Loucy (cell line): Measurements from ENCODE around the gene ABHD10.

ENCODE experiments used
- H2AFZ ChIP-seq: fragments of 200-600 bp; sonication (generic); 2 replicates; pipeline ENCODE4 v1.6.0; 2016; ENCODE audit warnings: antibody characterized with exemption, mild to moderate bottlenecking, low read length, moderate library complexity
- H3F3A ChIP-seq: fragments of 200-600 bp; 2 replicates; pipeline ENCODE4 v1.6.0; 2016; ENCODE audit warnings: antibody characterized with exemption, low read depth, mild to moderate bottlenecking
- H3K27me3 ChIP-seq: fragments of 200-600 bp; sonication (generic); 2 replicates; pipeline ENCODE4 v1.6.1; 2014; ENCODE audit warnings: low read length, mild to moderate bottlenecking; ENCODE audit not compliant: insufficient read depth, poor library complexity, severe bottlenecking
- H3K36me3 ChIP-seq: fragments of 200-600 bp; sonication (generic); 2 replicates; pipeline ENCODE4 v1.6.1; 2016; ENCODE audit warnings: low read length; ENCODE audit not compliant: insufficient read depth
- H3K4me1 ChIP-seq: fragments of 200-600 bp; sonication (generic); 2 replicates; pipeline ENCODE4 v1.5.1; 2014; ENCODE audit warnings: low read length, mild to moderate bottlenecking; ENCODE audit not compliant: insufficient read depth, poor library complexity, severe bottlenecking
- H3K4me2 ChIP-seq: fragments of 200-600 bp; sonication (generic); 2 replicates; pipeline ENCODE4 v1.6.0; 2014; ENCODE audit warnings: antibody characterized with exemption, low read length, low read depth, mild to moderate bottlenecking; ENCODE audit not compliant: poor library complexity, severe bottlenecking
- H3K4me3 ChIP-seq: fragments of 200-600 bp; sonication (generic); 2 replicates; pipeline ENCODE4 v1.5.1; 2014; ENCODE audit warnings: low read length, mild to moderate bottlenecking, mixed read lengths; ENCODE audit not compliant: poor library complexity, severe bottlenecking
- H3K79me2 ChIP-seq: fragments of 200-600 bp; sonication (generic); 2 replicates; pipeline ENCODE4 v1.6.1; 2014; ENCODE audit warnings: low read length; ENCODE audit not compliant: insufficient read depth
- H3K9ac ChIP-seq: fragments of 200-600 bp; sonication (generic); 2 replicates; pipeline ENCODE4 v1.6.0; 2014; ENCODE audit warnings: mild to moderate bottlenecking, low read depth, low read length, moderate library complexity; ENCODE audit not compliant: poor library complexity, severe bottlenecking
- H3K9me2 ChIP-seq: fragments of 200-600 bp; sonication (generic); replicated peaks from 2 replicates; pipeline ENCODE4 v1.6.1; 2016; ENCODE audit warnings: low read depth, low read length, mixed read lengths
- H3K9me3 ChIP-seq: fragments of 200-600 bp; sonication (generic); 2 replicates; pipeline ENCODE4 v1.6.1; 2014; ENCODE audit warnings: mild to moderate bottlenecking, antibody characterized with exemption, low read length, low read depth; ENCODE audit not compliant: insufficient read depth
- H4K20me1 ChIP-seq: fragments of 200-600 bp; sonication (generic); 2 replicates; pipeline ENCODE4 v1.6.0; 2014; ENCODE audit warnings: antibody characterized with exemption, low read length, mild to moderate bottlenecking; ENCODE audit not compliant: insufficient read depth, poor library complexity, severe bottlenecking
- CTCF ChIP-seq: fragments of 200-600 bp; sonication (generic); conservative IDR thresholded peaks from 2 replicates; pipeline ENCODE4 v1.5.1; 2014; ENCODE audit warnings: mild to moderate bottlenecking, antibody characterized with exemption, low read length
- EZH2phosphoT487 ChIP-seq: fragments of 200-600 bp; IDR thresholded peaks from 2 replicates; pipeline ENCODE4 v1.6.1; 2018; ENCODE audit warnings: antibody characterized with exemption, mild to moderate bottlenecking, moderate library complexity, borderline replicate concordance

Gene ABHD10

GRCh38 chr3:112012205-112012992 is 33.6 kb downstream of the ABHD10 start:
- no peaks in the 10 kb centered on the region for H3K27me3 ChIP-seq
- peaks cover 12% of the 10 kb centered on the region for H3K4me1 ChIP-seq
- H2AFZ ChIP-seq: no peak overlapping the region
- no peaks in the 10 kb centered on the region for H3K36me3 ChIP-seq
- H3K4me3 ChIP-seq: no peak overlapping the region
- TF ChIP-seq CTCF: no peak
- no peak for TF ChIP-seq EZH2phosphoT487
- no peak overlapping the region for H3K9ac ChIP-seq
- no peaks in the 10 kb centered on the region for H3K9me3 ChIP-seq
- no peaks in the 10 kb centered on the region for H3F3A ChIP-seq
- H3K4me2 ChIP-seq: no peak overlapping the region
- no peaks in the 10 kb centered on the region for H4K20me1 ChIP-seq
- no peaks in the 10 kb centered on the region for H3K79me2 ChIP-seq
- no peaks in the 10 kb centered on the region for H3K9me2 ChIP-seq

- Histone ChIP-seq H3K4me1 (peaks cover 12% of the 10 kb centered on the region), H3F3A (no peaks in the 10 kb centered on the region), H3K27me3 (no peaks in the 10 kb centered on the region), H3K9me3 (no peaks in the 10 kb centered on the region), H3K4me2 (no peak overlapping the region), H3K9ac (no peak overlapping the region), H3K4me3 (no peak overlapping the region), H4K20me1 (no peaks in the 10 kb centered on the region), H3K36me3 (no peaks in the 10 kb centered on the region), H2AFZ (no peak overlapping the region; the same call in 1 of the 2 replicates), H3K9me2 (no peaks in the 10 kb centered on the region), H3K79me2 (no peaks in the 10 kb centered on the region)
- TF ChIP-seq EZH2phosphoT487: no peak
- TF ChIP-seq CTCF: peak; percentile 56
Measured at GRCh38 chr3:112013058-112013783, 34.4 kb downstream of the ABHD10 start.

- peak overlapping the region; percentile 54; the same call in 1 of the 2 replicates for H2AFZ ChIP-seq
- no peaks in the 10 kb centered on the region for H4K20me1 ChIP-seq
Measured at GRCh38 chr3:112013784-112014143, 34.9 kb downstream of the ABHD10 start.

More at GRCh38 chr3:112013784-112014143, 34.9 kb downstream of the ABHD10 start:
- Histone ChIP-seq H3K9ac (no peak overlapping the region), H3K27me3 (no peaks in the 10 kb centered on the region), H3K79me2 (no peaks in the 10 kb centered on the region), H3K36me3 (no peaks in the 10 kb centered on the region), H3K9me2 (no peaks in the 10 kb centered on the region), H3F3A (no peaks in the 10 kb centered on the region), H3K4me1 (peaks cover 12% of the 10 kb centered on the region), H3K4me3 (no peak overlapping the region), H3K9me3 (no peaks in the 10 kb centered on the region), H3K4me2 (no peak overlapping the region)
- TF ChIP-seq CTCF (no peak), EZH2phosphoT487 (no peak)
